Measurements from ENCODE around the gene MMP1.

- TF ChIP-seq, protein P1, sequence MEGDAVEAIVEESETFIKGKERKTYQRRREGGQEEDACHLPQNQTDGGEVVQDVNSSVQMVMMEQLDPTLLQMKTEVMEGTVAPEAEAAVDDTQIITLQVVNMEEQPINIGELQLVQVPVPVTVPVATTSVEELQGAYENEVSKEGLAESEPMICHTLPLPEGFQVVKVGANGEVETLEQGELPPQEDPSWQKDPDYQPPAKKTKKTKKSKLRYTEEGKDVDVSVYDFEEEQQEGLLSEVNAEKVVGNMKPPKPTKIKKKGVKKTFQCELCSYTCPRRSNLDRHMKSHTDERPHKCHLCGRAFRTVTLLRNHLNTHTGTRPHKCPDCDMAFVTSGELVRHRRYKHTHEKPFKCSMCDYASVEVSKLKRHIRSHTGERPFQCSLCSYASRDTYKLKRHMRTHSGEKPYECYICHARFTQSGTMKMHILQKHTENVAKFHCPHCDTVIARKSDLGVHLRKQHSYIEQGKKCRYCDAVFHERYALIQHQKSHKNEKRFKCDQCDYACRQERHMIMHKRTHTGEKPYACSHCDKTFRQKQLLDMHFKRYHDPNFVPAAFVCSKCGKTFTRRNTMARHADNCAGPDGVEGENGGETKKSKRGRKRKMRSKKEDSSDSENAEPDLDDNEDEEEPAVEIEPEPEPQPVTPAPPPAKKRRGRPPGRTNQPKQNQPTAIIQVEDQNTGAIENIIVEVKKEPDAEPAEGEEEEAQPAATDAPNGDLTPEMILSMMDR (IDR thresholded peaks at IDR 0.05) = no peak
- TF ChIP-seq POLR2A (IDR thresholded peaks at IDR 0.05) = no peak
Observed at GRCh38 chr11:102749101-102749722, 48.7 kb downstream of the MMP1 start.

Measured in esophagus squamous epithelium (tissue), 4 donors.